ENCODE measurements around the gene KIAA0753. TPM values are rescaled to one million over a fixed set of nuclear protein-coding genes. Genes with fewer than 3 reads are reported as not detected.
A peak's percentile ranks its signal among the peaks of the same experiment; 100 is the strongest.

Gene KIAA0753
- total RNA-seq = 13.5 and 15.7 TPM in 2 replicates

- DNase-seq (ENCODE audit: low read depth) = peak; percentile 46
- no peak for TF ChIP-seq CTCF (conservative IDR thresholded peaks at IDR 0.05; ENCODE audit: low read depth, low read length)
- H3K4me3 ChIP-seq (ENCODE audit: low read depth, low read length) = peak within 1 kb of the TSS; percentile 98
Observed at GRCh38 chr17:6640536-6641246, at the start of gene KIAA0753, which contains the start of gene TXNDC17. Gene KIAA0753 (minus strand): TSS chr17:6640711. CDS start chr17:6635103, 5,608 bp downstream. Gene TXNDC17 (plus strand): TSS chr17:6641060. CDS start chr17:6641083, 23 bp downstream.

- TF ChIP-seq CTCF (conservative IDR thresholded peaks at IDR 0.05; ENCODE audit: low read depth, low read length) = no peak
- DNase-seq (ENCODE audit: low read depth) = no peak
- no peak overlapping the region for H3K4me3 ChIP-seq (ENCODE audit: low read depth, low read length)
Observed at GRCh38 chr17:6688944-6689343, 48.4 kb upstream of the KIAA0753 start.

- no peak for DNase-seq (ENCODE audit: low read depth)
- no peak for TF ChIP-seq CTCF (conservative IDR thresholded peaks at IDR 0.05; ENCODE audit: low read depth, low read length)
- H3K4me3 ChIP-seq (ENCODE audit: low read depth, low read length) = no peak overlapping the region
Observed at GRCh38 chr17:6686026-6686425, 45.5 kb upstream of the KIAA0753 start.

GRCh38 chr17:6684881-6685767 is 44.6 kb upstream of the KIAA0753 start:
- no peak for DNase-seq (ENCODE audit: low read depth)
- TF ChIP-seq CTCF (conservative IDR thresholded peaks at IDR 0.05; ENCODE audit: low read depth, low read length) = no peak
- no peak overlapping the region for H3K4me3 ChIP-seq (ENCODE audit: low read depth, low read length)

- no peak for TF ChIP-seq CTCF (conservative IDR thresholded peaks at IDR 0.05; ENCODE audit: low read depth, low read length)
- H3K4me3 ChIP-seq (ENCODE audit: low read depth, low read length) = no peak overlapping the region
- no peak for DNase-seq (ENCODE audit: low read depth)
Observed at GRCh38 chr17:6684460-6684783, 43.9 kb upstream of the KIAA0753 start.

GRCh38 chr17:6683730-6684459 is 43.4 kb upstream of the KIAA0753 start:
- no peak overlapping the region for H3K4me3 ChIP-seq (ENCODE audit: low read depth, low read length)
- TF ChIP-seq CTCF (conservative IDR thresholded peaks at IDR 0.05; ENCODE audit: low read depth, low read length) = no peak
- no peak for DNase-seq (ENCODE audit: low read depth)
